Measurements from ENCODE around the gene LRRN4CL. TPM values are rescaled to one million over a fixed set of nuclear protein-coding genes. Genes with fewer than 3 reads are reported as not detected.

The LRRN4CL gene
- total and polyA plus RNA-seq, 2 of the 8 experiments (the other 6 are each of a cell fraction or from before 2014, with no cell fraction given), result 0.05 to 0.26 TPM

DNA sequence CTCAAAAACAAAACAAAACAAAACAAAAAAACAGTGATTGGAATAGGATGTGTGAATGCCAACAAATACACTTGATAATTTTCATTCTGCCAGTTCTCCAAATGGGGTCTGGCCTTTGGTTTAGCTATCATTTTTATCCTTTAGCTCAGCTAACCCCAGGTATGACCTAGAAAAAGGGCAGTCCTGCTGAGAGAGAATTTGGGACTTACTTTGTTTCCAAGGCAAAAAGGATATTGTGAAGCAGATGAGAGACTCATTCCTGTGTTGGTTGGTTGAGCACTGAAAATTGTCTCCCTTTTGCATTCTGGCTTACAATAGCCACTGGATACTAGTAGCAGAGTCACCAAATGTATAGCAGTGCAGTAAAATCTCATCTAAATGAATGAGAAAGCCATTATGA is 47.9 kb upstream of the LRRN4CL start (continued):
- TF ChIP-seq EP300 (IDR thresholded peaks at IDR 0.05; ENCODE audit: borderline replicate concordance in 1 of 2, low read depth in 2 of 2, low read length in 2 of 2) (no peak), GTF2F1 (IDR thresholded peaks at IDR 0.05; ENCODE audit: borderline replicate concordance, low read depth, low read length) (no peak), CHD1 (IDR thresholded peaks at IDR 0.05; ENCODE audit: low read depth, low read length) (no peak), POLR2AphosphoS5 (IDR thresholded peaks at IDR 0.05; ENCODE audit: low read depth, low read length) (no peak), ATF3 (IDR thresholded peaks at IDR 0.05; ENCODE audit: insufficient read depth, low read depth, low read length) (no peak), RFX5 (IDR thresholded peaks at IDR 0.05; ENCODE audit: borderline replicate concordance, low read depth, low read length) (no peak)

All from H1 (cell line).